LNCaP clone FGC (cell line): ENCODE measurements around the gene HLA-DQB1.
"Not testable (repeated sequence)": the region's sequence is repeated elsewhere in the genome, so short reads cannot be mapped to it uniquely, and the experiment has no call there.

ENCODE experiments used
- DNase-seq: peaks from one replicate; pipeline ENCODE4 v3.0.0-alpha.2; 2011; ENCODE audit warnings: low read depth
- H3K4me3 ChIP-seq: 2 replicates; pipeline ENCODE4 v1.5.1; 2011; ENCODE audit warnings: mild to moderate bottlenecking, low read depth, low read length, control low read depth
- TF ChIP-seq, protein P1 (sequence below): IDR thresholded peaks from 2 replicates; pipeline ENCODE4 v1.5.1; 2012; ENCODE audit warnings: mild to moderate bottlenecking; ENCODE audit not compliant: control insufficient read depth, insufficient read depth; ENCODE audit errors: extremely low read depth

The HLA-DQB1 gene

DNA sequence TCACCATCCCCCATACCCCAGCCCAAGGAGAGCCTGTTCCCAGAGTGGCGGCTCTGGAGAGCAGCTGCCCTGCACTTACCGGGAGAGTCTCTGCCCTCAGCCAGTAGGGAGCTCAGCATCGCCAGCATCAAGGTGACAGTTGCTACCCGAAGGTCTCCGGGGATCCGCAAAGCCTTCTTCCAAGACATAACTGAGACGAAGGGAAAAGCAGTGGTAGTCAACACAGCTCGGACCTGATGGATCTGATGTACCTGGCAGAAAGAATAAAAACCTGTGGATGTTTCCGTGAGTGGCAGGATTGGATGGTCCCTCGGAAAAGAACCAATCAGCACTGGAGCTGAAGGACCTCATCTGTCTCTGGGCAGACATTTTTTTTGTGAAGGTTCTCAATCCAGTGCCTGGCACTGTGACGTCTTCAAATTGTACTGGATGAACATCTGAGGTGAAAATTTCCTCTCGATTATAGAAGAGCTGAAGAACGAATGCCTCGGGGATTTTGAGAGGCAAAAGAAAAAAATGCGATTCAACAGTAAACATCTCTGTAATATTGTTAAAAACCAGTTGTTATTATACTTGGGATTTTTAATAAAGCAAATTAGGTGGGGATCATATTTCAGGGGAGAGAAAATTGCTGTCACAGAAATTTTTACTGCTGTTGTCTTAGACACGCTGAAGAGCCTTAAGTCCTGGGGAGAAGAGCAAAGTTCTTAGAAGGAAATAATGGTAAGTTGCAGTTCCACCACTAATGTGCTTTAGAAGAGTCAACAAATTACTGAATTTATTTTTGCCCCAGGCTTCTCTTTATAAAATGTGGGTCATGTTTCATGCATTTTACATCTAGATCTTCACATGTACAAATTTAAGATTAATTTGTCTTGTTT is at the start of gene HLA-DQB1:
Gene HLA-DQB1 (minus strand): TSS at position 238 of the 881 bp plus-strand sequence. CDS start 50 bp downstream, at position 188.
- DNase-seq = peak; percentile 69
- TF ChIP-seq, protein P1, sequence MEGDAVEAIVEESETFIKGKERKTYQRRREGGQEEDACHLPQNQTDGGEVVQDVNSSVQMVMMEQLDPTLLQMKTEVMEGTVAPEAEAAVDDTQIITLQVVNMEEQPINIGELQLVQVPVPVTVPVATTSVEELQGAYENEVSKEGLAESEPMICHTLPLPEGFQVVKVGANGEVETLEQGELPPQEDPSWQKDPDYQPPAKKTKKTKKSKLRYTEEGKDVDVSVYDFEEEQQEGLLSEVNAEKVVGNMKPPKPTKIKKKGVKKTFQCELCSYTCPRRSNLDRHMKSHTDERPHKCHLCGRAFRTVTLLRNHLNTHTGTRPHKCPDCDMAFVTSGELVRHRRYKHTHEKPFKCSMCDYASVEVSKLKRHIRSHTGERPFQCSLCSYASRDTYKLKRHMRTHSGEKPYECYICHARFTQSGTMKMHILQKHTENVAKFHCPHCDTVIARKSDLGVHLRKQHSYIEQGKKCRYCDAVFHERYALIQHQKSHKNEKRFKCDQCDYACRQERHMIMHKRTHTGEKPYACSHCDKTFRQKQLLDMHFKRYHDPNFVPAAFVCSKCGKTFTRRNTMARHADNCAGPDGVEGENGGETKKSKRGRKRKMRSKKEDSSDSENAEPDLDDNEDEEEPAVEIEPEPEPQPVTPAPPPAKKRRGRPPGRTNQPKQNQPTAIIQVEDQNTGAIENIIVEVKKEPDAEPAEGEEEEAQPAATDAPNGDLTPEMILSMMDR = no peak
- H3K4me3 ChIP-seq = peak within 1 kb of the TSS; percentile 47

DNA sequence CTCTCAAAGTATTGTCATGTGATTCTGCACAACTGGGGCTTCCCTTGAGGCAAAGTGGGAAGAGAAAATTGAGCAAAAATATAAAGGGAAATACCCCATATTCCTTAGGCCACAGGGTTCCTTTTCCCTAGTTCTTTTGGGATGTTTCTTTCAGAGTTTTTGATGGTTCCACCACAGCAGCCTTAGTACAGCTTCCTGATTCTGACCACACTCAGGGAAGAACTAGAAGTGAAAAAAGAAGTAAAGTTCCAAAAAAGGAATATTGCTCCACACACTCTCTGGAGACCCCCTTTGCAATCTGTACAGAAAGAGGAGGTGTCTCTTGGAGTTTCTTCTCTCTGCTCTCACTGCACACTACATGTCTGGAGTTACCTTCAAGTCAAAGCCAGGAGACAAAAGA is 46.8 kb upstream of the HLA-DQB1 start:
- no peak overlapping the region for H3K4me3 ChIP-seq
- TF ChIP-seq, protein P1 = no peak
- no peak for DNase-seq

DNA sequence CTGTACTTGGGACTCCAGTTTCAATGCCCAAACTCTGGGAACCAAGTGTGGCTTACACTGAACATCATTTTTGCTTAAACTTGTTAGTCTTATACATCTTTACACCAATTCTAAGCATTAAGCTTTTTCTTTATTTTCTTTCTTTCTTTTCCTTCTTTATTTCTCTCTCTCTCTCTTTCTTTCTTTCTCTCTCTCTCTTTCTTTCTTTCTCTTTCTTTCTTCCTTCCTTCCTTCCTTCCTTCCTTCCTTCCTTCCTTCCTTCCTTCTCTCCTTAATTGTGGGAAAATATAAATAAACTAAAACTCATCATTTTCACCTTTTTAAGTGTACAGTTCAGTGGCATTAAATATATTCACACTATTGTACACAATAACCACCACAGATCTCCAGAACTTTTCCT is 43.2 kb upstream of the HLA-DQB1 start:
- TF ChIP-seq, protein P1 = no peak
- no peak for DNase-seq
- H3K4me3 ChIP-seq = no peak overlapping the region

DNA sequence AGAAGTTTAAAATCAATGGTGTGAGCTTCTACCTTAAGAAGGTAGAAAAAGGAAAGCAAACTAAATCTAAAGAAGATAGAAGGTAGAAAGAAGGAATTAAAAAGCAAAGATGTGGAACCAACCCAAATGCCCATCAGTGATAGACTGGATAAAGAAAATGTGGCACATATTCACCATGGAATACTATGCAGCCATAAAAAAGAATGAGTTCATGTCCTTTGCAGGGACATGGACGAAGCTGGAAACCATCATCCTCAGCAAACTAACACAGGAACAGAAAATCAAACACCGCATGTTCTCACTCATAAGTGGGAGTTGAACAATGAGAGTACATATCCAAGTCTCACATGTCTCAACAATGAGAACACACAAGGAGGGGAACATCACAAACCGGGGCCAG is 38.7 kb upstream of the HLA-DQB1 start:
- DNase-seq = not testable (repeated sequence)

DNA sequence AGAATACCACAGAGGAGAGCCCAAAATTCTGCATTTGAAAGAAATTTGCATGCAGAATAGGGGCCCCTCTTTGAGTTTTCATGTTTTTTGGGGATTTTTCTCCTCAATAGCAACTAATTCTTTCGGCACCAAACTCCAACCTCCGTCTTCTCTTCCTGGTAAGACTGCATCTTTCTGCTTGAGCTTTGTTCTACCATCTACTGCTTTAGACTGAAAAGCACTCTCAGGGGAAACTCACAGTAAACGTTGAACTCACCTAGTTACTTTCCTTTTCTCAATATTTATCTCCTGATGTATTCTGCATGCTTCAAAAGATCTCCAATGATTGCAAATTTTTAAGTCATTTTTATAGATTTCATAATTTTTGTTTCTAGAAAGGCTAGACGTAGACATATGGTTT is 36.9 kb upstream of the HLA-DQB1 start:
- no peak for DNase-seq
- no peak overlapping the region for H3K4me3 ChIP-seq
- TF ChIP-seq, protein P1 = no peak

More for the DNA sequence above, 38.7 kb upstream of the HLA-DQB1 start:
- H3K4me3 ChIP-seq = not testable (repeated sequence)

DNA sequence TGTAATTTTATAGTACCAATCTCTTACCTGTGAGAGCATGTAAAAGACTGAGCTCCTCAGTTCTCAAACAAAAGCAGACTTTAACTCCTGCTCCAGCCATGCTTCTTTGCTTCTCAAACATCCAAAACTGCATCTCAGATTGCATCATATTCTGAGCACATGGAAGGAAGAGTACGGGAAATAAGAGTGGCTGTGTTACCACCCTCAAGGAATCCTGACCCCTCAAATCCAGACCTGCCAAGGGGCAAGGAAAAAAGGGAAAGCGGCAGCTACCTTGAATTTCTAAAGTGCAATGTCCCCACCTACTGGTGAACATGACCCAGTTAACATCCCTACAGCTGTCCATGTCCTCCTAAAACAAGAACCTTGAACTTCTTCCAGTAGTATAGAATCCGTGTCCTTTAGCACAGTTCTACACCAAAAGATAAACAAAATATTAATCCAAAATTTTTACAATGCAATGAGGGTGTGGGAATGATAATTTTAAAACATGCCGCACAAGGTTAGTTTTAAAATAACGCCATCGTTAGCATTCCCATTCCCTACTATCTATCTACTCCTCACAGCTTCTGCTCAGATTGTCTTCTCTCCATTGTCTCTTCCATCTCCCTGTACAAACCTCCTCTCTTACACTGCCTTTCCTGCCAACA is 34.1 kb upstream of the HLA-DQB1 start:
- peak; percentile 50 for DNase-seq
- no peak overlapping the region for H3K4me3 ChIP-seq
- TF ChIP-seq, protein P1 = peak; percentile 68

DNA sequence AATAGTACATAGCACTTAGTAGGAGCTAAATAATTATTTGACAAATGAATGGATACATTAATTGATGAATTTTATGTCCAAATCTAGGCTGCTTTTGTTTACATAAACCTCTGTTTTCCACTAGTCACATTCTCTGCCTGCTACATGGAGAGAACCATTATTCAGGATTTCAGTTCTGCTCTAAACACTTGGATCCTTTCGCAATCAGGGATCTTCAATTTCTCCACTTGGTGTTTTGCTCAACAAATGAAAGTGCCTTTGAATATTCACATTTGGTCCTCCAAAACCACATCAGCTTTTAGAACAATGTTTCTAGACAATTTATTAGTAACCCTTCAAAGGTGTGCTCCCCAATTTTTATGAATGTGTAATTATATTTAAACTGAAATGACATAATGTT is 30.6 kb upstream of the HLA-DQB1 start:
- TF ChIP-seq, protein P1 = no peak
- no peak overlapping the region for H3K4me3 ChIP-seq
- no peak for DNase-seq
